Measurements from ENCODE around the gene BCAS3. TPM values are rescaled to one million over a fixed set of nuclear protein-coding genes. Genes with fewer than 3 reads are reported as not detected.

BCAS3 gene
- total RNA-seq, 2 experiments from 2014 or later, result 5.1 to 6.9 TPM

DNA sequence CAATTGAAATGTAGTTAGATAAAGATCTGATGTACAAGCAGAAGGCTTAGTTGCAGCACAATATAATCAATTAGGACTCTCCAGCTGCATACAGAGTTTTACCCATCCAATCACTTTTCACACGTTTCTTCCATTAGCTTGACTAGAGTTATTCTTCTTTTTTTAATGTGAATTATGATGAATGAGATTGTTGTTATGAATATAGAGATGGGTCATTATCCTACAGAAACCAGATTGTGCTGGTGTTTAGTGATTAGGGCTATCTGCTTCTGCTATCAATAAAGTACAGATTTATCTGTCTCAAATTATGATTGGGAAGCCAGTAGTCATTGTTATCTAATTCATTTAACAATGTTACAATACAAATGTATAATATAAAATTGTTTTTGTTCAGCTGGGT, 500.6 kb downstream of the BCAS3 start:
- Mint-ChIP-seq H3K27ac (no peak overlapping the region), H3K4me1 (ENCODE audit: low read depth) (no peaks in the 10 kb centered on the region), H3K36me3 (ENCODE audit: low read depth) (no peaks in the 10 kb centered on the region), H3K4me3 (no peak overlapping the region), H3K9me3 (peaks cover 1% of the 10 kb centered on the region), H3K27me3 (no peaks in the 10 kb centered on the region)
- ATAC-seq (no peak), DNase-seq (no peak)
- intact Hi-C loops (cut with micrococcal nuclease), result no loop called here
- TF ChIP-seq CTCF (IDR thresholded peaks at IDR 0.05), result no peak
- ChIA-PET POLR2A (no interaction called here), CTCF (interaction anchor here (0.8 kb wide), 1 partner anchor 37 kb away, joined by 3 read pairs; no protein-coding TSS in a partner anchor)

DNA sequence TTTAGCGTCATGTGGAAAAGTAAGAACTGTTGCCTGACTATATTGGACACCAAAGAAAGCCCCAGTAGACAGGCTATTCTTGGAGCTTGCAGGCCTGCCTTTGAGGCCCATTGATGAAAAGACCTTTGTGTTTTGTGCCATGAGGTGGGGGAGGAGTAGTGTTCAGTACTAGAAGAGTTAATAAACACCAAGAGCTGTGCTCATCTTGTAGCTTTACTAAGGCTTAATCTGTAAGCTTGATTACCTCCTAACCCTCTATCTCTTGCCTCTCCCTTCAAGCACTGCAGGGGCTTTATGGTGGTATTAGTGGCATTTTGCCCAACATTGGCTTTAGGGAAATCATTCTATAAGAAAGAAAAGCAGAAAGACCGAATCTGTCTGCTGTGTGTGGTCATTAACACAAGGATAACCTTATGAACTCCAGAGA, 501.7 kb downstream of the BCAS3 start:
- no peaks in the 10 kb centered on the region for H3K4me1 Mint-ChIP-seq (ENCODE audit: low read depth)
- H3K4me3 Mint-ChIP-seq, result no peak overlapping the region
- ChIA-PET CTCF (interaction anchor here (0.5 to 0.8 kb wide), 2 partner anchors 36 to 211 kb away, joined by 3 read pairs; no protein-coding TSS in a partner anchor), POLR2A (no interaction called here)
- DNase-seq (no peak), ATAC-seq (no peak)
- H3K27me3 Mint-ChIP-seq, result no peaks in the 10 kb centered on the region
- H3K27ac Mint-ChIP-seq, result no peak overlapping the region
- no peak for TF ChIP-seq CTCF (IDR thresholded peaks at IDR 0.05)
- H3K36me3 Mint-ChIP-seq (ENCODE audit: low read depth), result no peaks in the 10 kb centered on the region
- H3K9me3 Mint-ChIP-seq, result no peaks in the 10 kb centered on the region
- intact Hi-C loops (cut with micrococcal nuclease), result no loop called here

DNA sequence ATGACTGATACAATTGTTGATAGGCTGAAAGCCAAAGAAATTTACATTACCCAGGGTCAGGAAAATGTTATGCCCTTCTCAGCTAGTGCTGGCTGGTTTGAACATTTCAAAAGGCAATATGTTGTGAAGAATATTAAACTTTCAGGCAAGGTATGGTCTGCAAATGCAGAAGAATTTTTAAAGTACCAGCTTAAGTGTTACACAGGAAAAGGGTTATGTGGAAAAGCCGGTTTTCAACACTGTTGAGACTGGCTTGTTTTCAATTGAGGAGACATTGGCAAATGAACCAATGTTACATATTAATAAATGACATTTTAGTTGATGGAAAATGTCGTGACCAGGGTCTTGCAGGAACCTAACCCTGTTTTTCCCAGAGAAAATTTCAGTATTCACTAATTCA, 506.1 kb downstream of the BCAS3 start:
- H3K27ac Mint-ChIP-seq, result no peak overlapping the region
- no peaks in the 10 kb centered on the region for H3K36me3 Mint-ChIP-seq (ENCODE audit: low read depth)
- CTCF ChIA-PET, result no interaction called here
- no peaks in the 10 kb centered on the region for H3K9me3 Mint-ChIP-seq
- ATAC-seq, result no peak
- H3K27me3 Mint-ChIP-seq, result no peaks in the 10 kb centered on the region
- intact Hi-C loops (cut with micrococcal nuclease), result no loop called here
- no peak for TF ChIP-seq CTCF (IDR thresholded peaks at IDR 0.05)
- POLR2A ChIA-PET, result no interaction called here
- H3K4me1 Mint-ChIP-seq (ENCODE audit: low read depth), result no peaks in the 10 kb centered on the region
- no peak for DNase-seq
- H3K4me3 Mint-ChIP-seq, result no peak overlapping the region

GRCh38 chr17:61185385-61185784, 507.7 kb downstream of the BCAS3 start:
- Mint-ChIP-seq H3K27ac (no peak overlapping the region), H3K4me1 (ENCODE audit: low read depth) (no peaks in the 10 kb centered on the region), H3K9me3 (no peaks in the 10 kb centered on the region), H3K4me3 (no peak overlapping the region), H3K36me3 (ENCODE audit: low read depth) (no peaks in the 10 kb centered on the region), H3K27me3 (no peaks in the 10 kb centered on the region)
- DNase-seq, result no peak
- intact Hi-C loops (cut with micrococcal nuclease), result no loop called here
- no peak for TF ChIP-seq CTCF (IDR thresholded peaks at IDR 0.05)
- CTCF ChIA-PET, result no interaction called here
- POLR2A ChIA-PET, result no interaction called here
- ATAC-seq, result no peak

DNA sequence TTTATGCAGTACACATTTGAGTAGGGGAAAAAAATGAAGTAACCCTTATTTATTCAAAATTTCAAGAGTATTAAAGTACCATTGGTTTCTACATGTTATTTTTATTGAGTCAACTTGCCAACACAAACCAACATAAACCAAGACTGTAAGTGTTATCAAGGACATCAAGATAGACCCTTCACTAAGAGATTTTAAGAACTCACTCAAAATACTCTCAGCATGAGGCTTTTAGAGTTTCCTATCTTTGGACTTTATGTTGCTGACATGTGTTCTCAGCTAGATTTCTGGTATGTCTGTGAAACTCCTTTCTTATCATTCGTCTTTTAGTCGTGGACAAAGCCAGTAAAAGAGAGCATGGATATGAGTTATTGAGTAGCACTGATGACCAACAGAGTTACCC, 509.4 kb downstream of the BCAS3 start:
- Mint-ChIP-seq H3K4me1 (ENCODE audit: low read depth) (no peaks in the 10 kb centered on the region), H3K27me3 (no peaks in the 10 kb centered on the region), H3K27ac (no peak overlapping the region), H3K36me3 (ENCODE audit: low read depth) (no peaks in the 10 kb centered on the region), H3K4me3 (no peak overlapping the region), H3K9me3 (no peaks in the 10 kb centered on the region)
- ChIA-PET POLR2A (no interaction called here), CTCF (no interaction called here)
- no peak for TF ChIP-seq CTCF (IDR thresholded peaks at IDR 0.05)
- DNase-seq, result no peak
- ATAC-seq, result no peak
- intact Hi-C loops (cut with micrococcal nuclease), result no loop called here

All from activated CD8-positive, alpha-beta T cell treated with anti-CD3 and anti-CD28 coated beads for 36 hours (primary cell).